ENCODE data around the gene CACNA1E. TPM values are rescaled to one million over a fixed set of nuclear protein-coding genes. Genes with fewer than 3 reads are reported as not detected.

Gene CACNA1E
- total and polyA plus RNA-seq, 2 experiments from 2014 or later = 0.32 to 1.1 TPM

DNA sequence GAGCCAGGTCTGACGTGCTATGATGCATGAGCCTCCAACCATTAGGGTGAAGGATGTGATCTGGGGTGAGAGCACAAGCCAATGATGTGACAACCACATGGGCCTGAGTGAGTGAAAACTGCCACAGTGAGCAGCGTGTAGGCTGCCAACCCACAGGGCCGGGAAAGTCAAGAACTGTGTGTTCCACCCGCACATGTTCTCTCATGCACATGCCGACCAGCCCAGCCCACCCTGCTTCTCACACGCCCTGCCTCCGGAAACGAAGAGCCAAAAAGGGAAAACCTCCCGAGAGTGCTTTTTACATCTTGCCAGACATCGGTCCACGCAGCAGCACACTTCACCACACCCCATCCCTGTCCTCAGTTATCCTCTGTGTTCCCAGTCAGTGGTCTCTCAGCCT, 197.0 kb downstream of the CACNA1E start:
- TF ChIP-seq ZNF114 (CRISPR knock-in tag; IDR thresholded peaks at IDR 0.05) (no peak), JUNB (IDR thresholded peaks at IDR 0.05; ENCODE audit: unreplicated experiment) (no peak), ZNF331 (CRISPR knock-in tag; IDR thresholded peaks at IDR 0.05; ENCODE audit: low read depth) (no peak), STAT1 (IDR thresholded peaks at IDR 0.05; ENCODE audit: unreplicated experiment) (no peak), POLR2AphosphoS5 (IDR thresholded peaks at IDR 0.05; ENCODE audit: low read depth) (no peak), NANOG (IDR thresholded peaks at IDR 0.05; ENCODE audit: borderline replicate concordance) (no peak), CREB1 (CRISPR knock-in tag; IDR thresholded peaks at IDR 0.05; ENCODE audit: low read depth) (no peak), EZH2phosphoT487 (IDR thresholded peaks at IDR 0.05; ENCODE audit: unreplicated experiment) (no peak), EZH2 (IDR thresholded peaks at IDR 0.05; ENCODE audit: low read depth, unreplicated experiment) (no peak)
- TF ChIP-seq, protein P1, sequence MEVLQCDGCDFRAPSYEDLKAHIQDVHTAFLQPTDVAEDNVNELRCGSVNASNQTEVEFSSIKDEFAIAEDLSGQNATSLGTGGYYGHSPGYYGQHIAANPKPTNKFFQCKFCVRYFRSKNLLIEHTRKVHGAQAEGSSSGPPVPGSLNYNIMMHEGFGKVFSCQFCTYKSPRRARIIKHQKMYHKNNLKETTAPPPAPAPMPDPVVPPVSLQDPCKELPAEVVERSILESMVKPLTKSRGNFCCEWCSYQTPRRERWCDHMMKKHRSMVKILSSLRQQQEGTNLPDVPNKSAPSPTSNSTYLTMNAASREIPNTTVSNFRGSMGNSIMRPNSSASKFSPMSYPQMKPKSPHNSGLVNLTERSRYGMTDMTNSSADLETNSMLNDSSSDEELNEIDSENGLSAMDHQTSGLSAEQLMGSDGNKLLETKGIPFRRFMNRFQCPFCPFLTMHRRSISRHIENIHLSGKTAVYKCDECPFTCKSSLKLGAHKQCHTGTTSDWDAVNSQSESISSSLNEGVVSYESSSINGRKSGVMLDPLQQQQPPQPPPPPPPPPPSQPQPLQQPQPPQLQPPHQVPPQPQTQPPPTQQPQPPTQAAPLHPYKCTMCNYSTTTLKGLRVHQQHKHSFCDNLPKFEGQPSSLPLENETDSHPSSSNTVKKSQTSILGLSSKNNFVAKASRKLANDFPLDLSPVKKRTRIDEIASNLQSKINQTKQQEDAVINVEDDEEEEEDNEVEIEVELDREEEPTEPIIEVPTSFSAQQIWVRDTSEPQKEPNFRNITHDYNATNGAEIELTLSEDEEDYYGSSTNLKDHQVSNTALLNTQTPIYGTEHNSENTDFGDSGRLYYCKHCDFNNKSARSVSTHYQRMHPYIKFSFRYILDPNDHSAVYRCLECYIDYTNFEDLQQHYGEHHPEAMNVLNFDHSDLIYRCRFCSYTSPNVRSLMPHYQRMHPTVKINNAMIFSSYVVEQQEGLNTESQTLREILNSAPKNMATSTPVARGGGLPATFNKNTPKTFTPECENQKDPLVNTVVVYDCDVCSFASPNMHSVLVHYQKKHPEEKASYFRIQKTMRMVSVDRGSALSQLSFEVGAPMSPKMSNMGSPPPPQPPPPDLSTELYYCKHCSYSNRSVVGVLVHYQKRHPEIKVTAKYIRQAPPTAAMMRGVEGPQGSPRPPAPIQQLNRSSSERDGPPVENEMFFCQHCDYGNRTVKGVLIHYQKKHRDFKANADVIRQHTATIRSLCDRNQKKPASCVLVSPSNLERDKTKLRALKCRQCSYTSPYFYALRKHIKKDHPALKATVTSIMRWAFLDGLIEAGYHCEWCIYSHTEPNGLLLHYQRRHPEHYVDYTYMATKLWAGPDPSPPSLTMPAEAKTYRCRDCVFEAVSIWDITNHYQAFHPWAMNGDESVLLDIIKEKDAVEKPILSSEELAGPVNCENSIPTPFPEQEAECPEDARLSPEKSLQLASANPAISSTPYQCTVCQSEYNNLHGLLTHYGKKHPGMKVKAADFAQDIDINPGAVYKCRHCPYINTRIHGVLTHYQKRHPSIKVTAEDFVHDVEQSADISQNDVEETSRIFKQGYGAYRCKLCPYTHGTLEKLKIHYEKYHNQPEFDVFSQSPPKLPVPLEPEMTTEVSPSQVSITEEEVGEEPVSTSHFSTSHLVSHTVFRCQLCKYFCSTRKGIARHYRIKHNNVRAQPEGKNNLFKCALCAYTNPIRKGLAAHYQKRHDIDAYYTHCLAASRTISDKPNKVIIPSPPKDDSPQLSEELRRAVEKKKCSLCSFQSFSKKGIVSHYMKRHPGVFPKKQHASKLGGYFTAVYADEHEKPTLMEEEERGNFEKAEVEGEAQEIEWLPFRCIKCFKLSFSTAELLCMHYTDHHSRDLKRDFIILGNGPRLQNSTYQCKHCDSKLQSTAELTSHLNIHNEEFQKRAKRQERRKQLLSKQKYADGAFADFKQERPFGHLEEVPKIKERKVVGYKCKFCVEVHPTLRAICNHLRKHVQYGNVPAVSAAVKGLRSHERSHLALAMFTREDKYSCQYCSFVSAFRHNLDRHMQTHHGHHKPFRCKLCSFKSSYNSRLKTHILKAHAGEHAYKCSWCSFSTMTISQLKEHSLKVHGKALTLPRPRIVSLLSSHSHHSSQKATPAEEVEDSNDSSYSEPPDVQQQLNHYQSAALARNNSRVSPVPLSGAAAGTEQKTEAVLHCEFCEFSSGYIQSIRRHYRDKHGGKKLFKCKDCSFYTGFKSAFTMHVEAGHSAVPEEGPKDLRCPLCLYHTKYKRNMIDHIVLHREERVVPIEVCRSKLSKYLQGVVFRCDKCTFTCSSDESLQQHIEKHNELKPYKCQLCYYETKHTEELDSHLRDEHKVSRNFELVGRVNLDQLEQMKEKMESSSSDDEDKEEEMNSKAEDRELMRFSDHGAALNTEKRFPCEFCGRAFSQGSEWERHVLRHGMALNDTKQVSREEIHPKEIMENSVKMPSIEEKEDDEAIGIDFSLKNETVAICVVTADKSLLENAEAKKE (CRISPR knock-in tag; IDR thresholded peaks at IDR 0.05) = no peak
- TF ChIP-seq, protein P2, sequence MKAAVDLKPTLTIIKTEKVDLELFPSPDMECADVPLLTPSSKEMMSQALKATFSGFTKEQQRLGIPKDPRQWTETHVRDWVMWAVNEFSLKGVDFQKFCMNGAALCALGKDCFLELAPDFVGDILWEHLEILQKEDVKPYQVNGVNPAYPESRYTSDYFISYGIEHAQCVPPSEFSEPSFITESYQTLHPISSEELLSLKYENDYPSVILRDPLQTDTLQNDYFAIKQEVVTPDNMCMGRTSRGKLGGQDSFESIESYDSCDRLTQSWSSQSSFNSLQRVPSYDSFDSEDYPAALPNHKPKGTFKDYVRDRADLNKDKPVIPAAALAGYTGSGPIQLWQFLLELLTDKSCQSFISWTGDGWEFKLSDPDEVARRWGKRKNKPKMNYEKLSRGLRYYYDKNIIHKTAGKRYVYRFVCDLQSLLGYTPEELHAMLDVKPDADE (IDR thresholded peaks at IDR 0.05) = no peak
- TF ChIP-seq, protein P3, sequence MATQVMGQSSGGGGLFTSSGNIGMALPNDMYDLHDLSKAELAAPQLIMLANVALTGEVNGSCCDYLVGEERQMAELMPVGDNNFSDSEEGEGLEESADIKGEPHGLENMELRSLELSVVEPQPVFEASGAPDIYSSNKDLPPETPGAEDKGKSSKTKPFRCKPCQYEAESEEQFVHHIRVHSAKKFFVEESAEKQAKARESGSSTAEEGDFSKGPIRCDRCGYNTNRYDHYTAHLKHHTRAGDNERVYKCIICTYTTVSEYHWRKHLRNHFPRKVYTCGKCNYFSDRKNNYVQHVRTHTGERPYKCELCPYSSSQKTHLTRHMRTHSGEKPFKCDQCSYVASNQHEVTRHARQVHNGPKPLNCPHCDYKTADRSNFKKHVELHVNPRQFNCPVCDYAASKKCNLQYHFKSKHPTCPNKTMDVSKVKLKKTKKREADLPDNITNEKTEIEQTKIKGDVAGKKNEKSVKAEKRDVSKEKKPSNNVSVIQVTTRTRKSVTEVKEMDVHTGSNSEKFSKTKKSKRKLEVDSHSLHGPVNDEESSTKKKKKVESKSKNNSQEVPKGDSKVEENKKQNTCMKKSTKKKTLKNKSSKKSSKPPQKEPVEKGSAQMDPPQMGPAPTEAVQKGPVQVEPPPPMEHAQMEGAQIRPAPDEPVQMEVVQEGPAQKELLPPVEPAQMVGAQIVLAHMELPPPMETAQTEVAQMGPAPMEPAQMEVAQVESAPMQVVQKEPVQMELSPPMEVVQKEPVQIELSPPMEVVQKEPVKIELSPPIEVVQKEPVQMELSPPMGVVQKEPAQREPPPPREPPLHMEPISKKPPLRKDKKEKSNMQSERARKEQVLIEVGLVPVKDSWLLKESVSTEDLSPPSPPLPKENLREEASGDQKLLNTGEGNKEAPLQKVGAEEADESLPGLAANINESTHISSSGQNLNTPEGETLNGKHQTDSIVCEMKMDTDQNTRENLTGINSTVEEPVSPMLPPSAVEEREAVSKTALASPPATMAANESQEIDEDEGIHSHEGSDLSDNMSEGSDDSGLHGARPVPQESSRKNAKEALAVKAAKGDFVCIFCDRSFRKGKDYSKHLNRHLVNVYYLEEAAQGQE (IDR thresholded peaks at IDR 0.05; ENCODE audit: unreplicated experiment) = no peak
- TF ChIP-seq, protein P4, sequence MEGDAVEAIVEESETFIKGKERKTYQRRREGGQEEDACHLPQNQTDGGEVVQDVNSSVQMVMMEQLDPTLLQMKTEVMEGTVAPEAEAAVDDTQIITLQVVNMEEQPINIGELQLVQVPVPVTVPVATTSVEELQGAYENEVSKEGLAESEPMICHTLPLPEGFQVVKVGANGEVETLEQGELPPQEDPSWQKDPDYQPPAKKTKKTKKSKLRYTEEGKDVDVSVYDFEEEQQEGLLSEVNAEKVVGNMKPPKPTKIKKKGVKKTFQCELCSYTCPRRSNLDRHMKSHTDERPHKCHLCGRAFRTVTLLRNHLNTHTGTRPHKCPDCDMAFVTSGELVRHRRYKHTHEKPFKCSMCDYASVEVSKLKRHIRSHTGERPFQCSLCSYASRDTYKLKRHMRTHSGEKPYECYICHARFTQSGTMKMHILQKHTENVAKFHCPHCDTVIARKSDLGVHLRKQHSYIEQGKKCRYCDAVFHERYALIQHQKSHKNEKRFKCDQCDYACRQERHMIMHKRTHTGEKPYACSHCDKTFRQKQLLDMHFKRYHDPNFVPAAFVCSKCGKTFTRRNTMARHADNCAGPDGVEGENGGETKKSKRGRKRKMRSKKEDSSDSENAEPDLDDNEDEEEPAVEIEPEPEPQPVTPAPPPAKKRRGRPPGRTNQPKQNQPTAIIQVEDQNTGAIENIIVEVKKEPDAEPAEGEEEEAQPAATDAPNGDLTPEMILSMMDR (conservative IDR thresholded peaks at IDR 0.05; ENCODE audit: low read depth in 2 of 2) = no peak
- H3K4me2 ChIP-seq = no peak overlapping the region
- no peaks in the 10 kb centered on the region for H3K79me2 ChIP-seq (replicated peaks; ENCODE audit: insufficient read depth)
- no peaks in the 10 kb centered on the region for H4K20me1 ChIP-seq (replicated peaks; ENCODE audit: insufficient read depth)
- H3K9me2 ChIP-seq (ENCODE audit: insufficient read depth) = no peaks in the 10 kb centered on the region
- Mint-ChIP-seq H3K27me3 (ENCODE audit: insufficient read depth, low read depth, poor library complexity) (peaks cover 2% of the 10 kb centered on the region), H3K9me3 (no peaks in the 10 kb centered on the region), H3K27ac (no peak overlapping the region), H3K36me3 (ENCODE audit: low read depth) (no peaks in the 10 kb centered on the region), H3K4me1 (peaks cover 1% of the 10 kb centered on the region; the same call in 1 of the 3 replicates), H3K4me3 (no peak overlapping the region)
- ATAC-seq (no peak), DNase-seq (ENCODE audit: low spot score) (no peak)
- no peaks in the 10 kb centered on the region for H3K27me3 ChIP-seq (ENCODE audit: insufficient read depth)
- no peak overlapping the region for H3K27ac ChIP-seq (ENCODE audit: low read depth)
- H2AFZ ChIP-seq = no peak overlapping the region
- H3K4me1 ChIP-seq (ENCODE audit: insufficient read depth) = peaks cover 1% of the 10 kb centered on the region; the same call in 1 of the 2 replicates
- H3K36me3 ChIP-seq (ENCODE audit: insufficient read depth) = no peaks in the 10 kb centered on the region
- H3K4me3 ChIP-seq = no peak overlapping the region
- H3F3A ChIP-seq (replicated peaks; ENCODE audit: low read depth) = no peaks in the 10 kb centered on the region
